Mucosa of gallbladder (tissue), 1 donor: ENCODE measurements around the gene GRK5. TPM values are rescaled to one million over a fixed set of nuclear protein-coding genes. Genes with fewer than 3 reads are reported as not detected.
"Not testable (repeated sequence)": the region's sequence is repeated elsewhere in the genome, so short reads cannot be mapped to it uniquely, and the experiment has no call there.

Experiments
- DNase-seq: peaks from one replicate; pipeline ENCODE4 v3.0.0-alpha.2; 2020; ENCODE audit warnings: low spot score
- total RNA-seq: library from RNA; stranded (reverse); gene quantifications from one replicate; pipeline ENCODE4 v1.2.1, GENCODE V29; 2021
- donor health status: DM: no; HTN: no; CAD: no.

Gene GRK5
- total RNA-seq, 1 donor from 2014 or later = 21.1 TPM

DNA sequence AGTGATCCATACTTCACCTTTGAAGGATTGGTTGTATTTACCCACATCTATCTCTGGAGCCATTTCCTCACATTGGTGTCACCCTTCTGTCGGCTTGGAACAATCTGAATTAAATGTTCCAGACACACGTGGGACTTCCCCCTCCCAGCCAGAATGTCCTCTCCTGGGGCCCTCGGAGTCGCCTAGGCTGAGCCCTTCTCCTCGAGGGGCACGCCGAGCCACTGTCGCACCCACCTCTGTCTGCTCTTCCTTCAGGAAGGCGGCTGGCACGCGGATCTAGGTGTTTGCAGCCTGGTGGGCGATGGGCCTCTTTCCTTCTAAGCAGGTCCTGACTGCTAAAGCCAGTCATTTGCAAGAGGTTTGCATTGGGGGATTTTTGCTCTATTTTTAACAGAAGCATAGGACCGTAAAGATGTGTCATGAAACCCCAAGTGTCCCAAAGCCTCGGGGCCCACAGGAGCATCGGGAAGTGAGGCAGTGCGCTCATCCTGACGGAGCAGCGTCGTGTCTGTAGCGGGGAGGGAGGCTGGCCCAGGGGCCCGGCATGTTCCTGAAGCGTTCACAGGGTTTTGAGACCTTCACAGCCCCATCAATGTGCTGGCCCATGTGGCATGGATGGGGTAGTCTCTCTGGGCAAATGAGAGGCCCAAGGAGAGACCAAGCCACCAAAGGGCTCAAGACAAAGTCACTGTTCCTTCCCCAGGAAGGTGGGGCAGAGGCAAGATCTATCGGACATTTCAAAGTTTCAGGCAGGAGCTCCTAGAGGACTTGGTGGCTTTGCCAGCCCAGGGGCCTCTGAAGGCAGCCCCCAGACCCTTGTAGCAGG is 248.5 kb downstream of the GRK5 start:
- DNase-seq = no peak

DNA sequence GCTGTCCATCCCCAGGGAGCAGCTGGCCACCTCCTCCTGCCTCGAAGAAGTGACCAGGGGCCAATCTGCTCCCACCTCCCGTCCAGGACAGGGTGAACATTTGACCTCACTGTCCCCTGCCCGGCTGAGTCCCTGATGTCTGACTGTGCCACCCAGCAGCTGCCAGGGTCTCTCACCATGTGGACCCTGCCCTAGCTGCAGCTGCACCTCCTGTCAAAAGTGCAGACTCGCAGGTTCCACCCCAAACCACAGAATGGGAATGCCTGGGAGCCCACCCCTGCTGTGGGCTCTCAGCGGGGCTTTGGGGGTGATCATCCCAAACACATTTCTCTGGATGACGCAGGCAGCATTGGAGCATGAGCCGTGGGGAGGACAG is 249.1 kb downstream of the GRK5 start:
- no peak for DNase-seq

- DNase-seq = no peak
Measured at GRCh38 chr10:119457966-119458766, 250.8 kb downstream of the GRK5 start.

DNA sequence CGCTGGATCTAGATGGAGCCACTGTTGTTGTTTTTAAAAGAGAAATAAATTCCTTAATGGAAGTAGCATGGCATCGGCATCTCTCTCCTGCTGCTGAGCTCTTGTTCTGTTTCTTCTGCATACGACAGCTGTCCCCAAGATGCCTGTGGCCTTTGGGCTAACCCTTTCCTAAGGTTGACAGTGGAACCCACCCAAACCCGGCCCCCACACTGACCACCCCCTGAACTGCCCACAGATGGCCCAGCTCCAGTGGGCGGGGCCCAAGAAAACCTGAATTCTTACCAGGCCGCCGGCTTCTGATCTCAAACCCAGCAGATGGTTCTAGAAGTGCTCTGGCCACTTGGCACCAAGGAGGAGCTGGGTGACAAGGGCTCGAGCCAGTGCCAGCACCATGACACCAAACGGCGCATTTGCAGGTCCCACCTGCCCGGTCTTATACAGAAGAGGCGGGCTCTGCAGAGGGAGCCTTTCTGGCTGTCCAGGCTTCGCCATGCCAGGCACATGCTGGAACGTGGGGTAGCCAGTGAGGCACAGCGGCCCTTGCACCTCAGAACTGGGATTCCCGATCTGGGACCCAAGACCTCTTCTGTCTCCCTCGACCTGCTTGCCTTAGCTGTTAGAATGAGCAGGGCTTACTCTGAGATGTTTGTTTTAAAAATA is 252.4 kb downstream of the GRK5 start:
- no peak for DNase-seq

- no peak for DNase-seq
Measured at GRCh38 chr10:119460369-119461195, 253.2 kb downstream of the GRK5 start.

DNA sequence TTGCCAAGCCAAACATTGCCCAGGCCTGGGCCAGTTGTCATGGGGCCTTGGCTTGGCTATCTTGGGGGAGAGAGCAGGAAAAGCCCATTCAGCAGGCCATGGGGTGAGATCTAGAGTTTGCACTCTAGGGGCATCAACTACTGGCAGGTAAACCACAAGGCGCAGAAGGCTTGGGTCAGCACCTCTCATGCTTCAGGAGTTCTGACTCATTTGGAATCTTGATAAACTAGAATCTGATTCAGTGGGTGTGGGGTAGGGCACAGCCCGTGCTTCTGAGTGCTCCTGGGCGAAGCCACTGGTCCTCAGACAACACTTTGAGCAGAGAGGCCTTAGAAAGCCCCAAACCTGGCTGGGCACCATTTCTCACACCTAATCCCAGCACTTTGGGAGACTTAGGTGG is 254.0 kb downstream of the GRK5 start:
- no peak for DNase-seq

GRCh38 chr10:119461923-119462322 is 254.6 kb downstream of the GRK5 start:
- DNase-seq = no peak

GRCh38 chr10:119462773-119463172 is 255.4 kb downstream of the GRK5 start:
- no peak for DNase-seq

GRCh38 chr10:119463195-119463594 is 255.8 kb downstream of the GRK5 start:
- DNase-seq = not testable (repeated sequence)

DNA sequence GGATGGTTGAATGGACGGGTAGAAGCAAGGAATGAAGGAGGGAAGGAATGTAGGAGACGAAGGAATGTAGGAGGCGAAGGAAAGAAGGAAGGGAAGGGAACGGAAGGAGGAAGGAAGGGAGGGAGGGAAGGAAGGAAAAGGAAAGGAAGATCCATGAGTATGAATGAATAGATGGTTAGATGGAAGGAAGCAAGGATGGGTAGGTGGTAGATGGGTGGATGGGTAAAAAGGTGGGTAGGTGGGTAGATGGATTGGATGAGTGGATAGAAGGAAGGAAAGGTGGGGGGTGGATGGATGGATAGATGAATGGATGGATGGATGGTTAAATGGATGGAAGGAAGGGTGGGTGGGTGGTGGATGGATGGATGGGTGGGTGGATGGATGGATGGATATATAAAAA is 257.7 kb downstream of the GRK5 start:
- no peak for DNase-seq

GRCh38 chr10:119466076-119466475 is 258.7 kb downstream of the GRK5 start:
- no peak for DNase-seq

DNA sequence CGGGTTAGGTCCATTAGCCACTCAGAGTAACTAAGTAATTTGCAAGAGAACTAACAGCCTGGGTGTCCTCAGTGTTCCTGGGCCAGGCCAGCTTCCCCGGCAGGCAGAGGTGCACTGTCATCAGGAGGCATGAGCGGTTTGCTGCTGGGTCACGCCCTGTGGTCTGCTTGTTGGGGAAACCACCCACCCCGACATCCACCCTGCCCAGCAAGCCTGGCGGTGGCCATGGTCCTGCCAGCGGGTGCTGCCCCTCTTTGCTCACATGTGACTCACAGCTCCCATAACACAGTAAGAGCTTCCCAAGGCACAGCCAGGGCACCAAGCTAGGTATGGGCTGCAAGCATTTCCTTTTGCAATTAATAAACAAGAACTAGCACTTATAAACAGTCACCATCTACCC is 259.3 kb downstream of the GRK5 start:
- no peak for DNase-seq

DNA sequence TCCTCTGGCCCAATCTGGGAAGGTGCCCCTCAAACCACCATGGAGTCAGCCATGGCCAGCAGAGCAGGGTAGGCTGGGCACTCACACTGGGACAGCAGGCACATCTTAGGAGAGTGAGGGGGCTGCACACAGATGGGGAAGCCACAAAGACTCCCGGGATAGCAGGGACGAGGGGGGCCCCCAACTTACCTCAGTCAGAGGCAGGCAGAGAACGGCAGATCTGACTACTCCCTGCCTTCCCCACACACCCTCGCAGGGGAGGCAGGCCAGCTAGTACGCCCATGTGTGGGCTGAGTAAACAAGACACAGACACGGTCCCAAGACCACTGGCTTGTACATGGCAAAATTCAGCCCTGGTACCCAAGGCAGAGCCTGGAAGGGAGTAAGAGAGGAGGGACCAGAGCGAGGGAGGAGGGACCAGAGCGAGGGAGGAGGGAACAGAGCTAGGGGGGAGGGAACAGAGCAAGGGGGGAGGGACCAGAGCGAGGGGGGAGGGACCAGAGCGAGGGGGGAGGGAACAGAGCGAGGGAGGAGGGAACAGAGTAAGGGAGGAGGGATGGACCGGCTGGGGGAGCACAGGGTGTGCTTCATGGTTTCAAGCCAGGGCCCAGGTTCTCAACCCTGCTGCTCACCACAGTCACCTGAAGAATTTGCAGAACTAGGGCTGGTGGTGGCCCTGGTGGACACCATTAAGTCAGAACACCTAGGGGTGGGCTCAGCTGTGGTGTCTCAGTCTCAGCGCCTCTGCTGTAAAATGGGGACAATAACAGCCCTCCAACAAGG is 261.4 kb downstream of the GRK5 start:
- no peak for DNase-seq

- no peak for DNase-seq
Measured at GRCh38 chr10:119469325-119469707, 261.9 kb downstream of the GRK5 start.

DNA sequence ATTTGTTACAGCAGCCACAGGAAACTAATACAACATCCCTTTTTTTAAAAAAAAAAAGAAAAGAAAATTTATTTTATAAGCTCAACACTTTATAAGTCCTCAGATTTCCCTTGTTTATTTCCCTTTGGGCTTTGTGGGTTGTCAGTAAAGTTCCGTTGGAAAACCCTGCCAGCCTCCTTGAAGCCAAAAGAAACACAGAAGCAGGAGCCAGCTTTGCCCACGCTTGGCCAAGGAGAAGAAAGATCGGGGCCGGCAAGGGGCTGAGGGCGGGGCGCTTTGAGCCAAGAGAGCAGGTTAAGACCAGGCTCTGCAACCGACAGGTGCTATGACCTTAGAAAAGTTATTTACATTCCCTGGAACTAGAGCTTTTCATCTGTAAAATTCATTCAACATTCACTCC is 262.5 kb downstream of the GRK5 start:
- no peak for DNase-seq

DNA sequence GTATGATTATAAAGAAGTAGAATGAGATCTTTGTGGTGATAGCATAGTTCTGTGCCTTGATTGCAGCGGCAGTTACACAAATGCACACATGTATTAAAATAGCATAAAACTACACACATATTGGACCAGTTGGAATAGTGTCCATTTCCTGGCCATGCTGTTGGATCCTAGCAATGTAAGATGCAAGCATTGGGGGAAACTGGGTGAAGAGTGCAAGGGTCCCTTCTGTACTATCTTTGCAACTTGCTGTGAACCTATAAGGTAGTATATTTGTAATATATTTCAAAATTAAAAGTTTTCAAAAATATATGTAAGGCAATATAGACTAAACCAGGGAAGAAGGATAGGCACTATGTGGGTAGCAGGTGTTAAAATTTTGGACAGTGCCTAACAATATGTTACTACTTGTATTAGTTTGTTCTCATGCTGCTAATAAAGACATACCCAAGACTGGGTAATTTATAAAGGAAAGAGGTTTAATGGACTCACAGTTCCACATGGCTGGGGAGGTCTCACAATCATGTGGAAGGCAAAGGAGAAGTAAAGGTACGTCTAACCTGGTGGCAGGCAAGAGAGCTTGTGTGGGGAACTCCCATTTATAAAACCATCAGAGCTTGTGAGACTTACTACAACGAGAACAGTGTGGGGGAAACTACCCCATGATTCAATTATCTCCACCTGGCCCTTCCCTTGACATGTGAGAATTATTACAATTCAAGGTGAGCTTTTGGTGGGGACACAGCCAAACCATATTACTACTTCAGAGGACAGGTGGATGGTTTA is 263.7 kb downstream of the GRK5 start:
- no peak for DNase-seq

GRCh38 chr10:119473771-119474170 is 266.4 kb downstream of the GRK5 start:
- no peak for DNase-seq

DNA sequence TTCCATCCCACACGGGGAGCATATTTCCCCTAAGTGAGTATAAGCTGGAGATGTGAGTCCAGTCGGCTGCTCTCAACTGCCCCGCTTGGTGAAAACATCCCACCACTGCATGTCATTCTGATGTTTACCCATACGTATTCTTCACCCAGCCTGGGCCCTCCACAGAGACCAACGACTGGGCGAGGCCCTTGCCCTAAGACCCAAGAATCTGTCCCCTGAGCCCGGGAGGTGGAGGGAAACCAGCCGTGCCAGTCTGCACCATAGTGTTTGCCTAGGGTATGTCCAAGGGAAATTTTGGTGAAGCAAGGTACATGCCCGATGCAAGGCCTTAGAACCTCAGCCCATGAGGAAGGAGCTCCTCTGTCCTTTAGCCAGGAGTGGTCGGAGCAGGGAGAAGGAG is 267.2 kb downstream of the GRK5 start:
- DNase-seq = no peak

DNA sequence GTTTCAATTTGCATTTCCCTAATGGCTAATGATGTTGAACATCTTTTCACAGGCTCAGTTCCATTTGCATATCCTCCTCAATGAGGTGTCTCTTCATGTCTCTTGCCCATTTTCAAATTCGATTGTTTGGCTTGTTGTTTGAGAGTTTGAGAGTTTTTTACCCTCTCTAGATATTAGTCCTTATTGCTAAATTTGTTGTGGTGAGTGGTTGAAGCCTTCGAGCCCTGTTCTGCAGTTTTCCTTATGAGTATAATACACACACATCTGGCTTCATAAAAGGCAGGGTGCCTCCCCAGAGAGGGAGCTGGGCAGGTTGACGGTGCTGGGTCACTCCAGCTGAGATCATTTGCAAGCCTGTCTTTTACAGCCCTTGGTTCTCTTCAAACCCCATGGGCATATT is 270.1 kb downstream of the GRK5 start:
- DNase-seq = no peak

GRCh38 chr10:119478111-119478802 is 270.9 kb downstream of the GRK5 start:
- DNase-seq = no peak
